Measurements from ENCODE around the gene AXIN1.

GRCh38 chr16:275786-276232 lies 76.7 kb downstream of the AXIN1 start, which contains the start of gene RGS11:
- TF ChIP-seq POLR2A (IDR thresholded peaks at IDR 0.05) (no peak), CTCF (IDR thresholded peaks at IDR 0.05) (no peak)
